Measurements from ENCODE around the gene ADAP1.
"Not testable (repeated sequence)": the region's sequence is repeated elsewhere in the genome, so short reads cannot be mapped to it uniquely, and the experiment has no call there.

ADAP1 gene

DNA sequence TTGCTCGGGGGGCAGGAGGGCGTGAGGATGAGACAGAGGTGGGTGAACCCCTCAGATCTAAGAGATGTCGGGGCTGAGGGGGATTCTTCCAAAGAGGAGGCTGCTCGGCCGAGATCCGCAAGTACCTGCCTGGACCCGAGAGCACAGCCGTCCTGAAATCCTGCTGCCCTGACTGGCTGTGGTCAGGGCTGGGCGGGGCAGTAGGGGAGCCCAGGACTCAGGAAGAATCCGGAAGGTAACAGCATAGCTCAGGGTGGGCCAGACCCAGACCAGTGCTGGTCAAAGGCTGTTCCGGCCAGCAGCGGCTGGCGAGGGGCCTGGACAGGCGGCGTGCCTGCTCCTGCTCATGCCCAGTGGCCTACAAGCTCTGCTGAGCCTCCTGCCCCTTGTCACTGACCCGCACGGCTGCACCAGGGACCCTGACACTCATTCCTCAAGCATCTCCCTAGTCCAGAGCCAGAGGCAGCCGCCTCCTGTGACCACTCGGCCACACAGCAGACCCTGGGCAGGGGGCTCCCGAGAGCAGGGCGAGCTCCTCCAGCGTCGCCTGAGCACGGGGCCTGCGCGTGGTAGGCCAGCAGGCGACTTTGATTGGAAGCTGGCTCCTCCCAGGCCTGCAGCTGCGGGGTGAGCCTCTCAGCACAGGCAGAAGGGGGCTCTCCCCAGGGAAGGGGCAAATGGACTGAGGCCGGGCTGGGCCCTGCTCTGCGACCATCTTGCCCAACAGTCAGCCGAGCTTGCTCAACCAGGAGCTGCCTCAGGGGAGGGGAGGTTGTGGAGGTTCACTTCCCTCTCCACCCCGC lies 3.1 kb upstream of the ADAP1 start:
- no peak for DNase-seq

DNA sequence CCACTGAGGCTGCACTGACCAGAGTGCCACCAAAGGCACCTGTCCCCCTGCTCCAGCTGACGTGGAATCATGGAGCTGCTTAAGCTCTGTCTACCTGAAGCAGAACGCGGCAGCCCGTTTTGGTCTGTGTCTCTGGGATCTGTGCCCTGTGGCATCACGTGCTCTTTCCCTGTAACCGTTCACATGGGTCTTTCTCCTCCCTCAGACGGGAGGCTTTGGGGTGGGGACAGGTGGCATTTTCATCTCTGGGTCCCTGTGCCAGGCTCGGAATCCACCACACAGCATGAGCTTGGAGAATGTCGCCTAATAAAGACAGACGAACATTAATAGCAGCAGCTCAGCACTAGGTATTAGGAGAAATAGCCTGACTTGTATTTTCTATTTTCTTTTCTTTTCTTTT lies 1.6 kb upstream of the ADAP1 start:
- DNase-seq: no peak

DNA sequence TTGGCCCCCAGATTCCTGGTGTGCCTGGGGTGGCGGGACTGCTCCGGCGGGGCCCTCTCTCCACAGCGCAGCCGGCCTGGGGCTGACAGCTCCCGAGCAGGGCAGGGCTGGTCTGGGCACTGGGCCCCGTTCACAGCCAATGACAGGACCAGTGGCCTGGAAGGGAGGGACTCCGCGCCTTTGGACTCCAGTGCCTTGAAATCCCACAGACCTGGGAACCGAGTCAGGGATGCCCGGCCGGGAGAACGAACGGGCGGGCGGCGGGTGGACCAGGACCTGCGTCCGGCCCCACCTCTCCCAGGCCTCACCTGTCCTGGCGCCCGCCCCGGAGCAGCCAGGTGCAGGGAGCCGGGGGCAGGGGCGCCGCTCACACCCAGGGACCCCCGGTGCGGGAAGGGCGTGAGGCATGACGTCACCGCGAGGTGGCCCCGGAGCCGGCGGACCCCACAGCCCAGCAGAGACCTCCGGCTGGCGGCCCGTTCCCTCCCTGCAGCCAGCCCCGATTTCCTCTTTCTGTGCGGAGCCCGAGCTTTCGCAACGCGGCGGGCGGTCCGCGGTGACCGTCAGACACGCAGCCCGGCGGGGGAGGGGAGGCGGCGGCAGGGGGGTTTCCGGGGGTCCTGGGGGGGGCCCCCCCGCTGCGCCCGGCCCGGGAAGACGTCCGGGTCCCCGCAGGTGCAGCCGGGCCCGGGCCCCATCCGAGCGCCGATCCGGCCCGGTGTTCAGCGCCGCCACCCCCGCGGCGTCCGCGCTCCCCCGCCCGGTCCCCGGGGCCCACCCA lies 743 bp downstream of the ADAP1 start:
- DNase-seq: no peak

DNA sequence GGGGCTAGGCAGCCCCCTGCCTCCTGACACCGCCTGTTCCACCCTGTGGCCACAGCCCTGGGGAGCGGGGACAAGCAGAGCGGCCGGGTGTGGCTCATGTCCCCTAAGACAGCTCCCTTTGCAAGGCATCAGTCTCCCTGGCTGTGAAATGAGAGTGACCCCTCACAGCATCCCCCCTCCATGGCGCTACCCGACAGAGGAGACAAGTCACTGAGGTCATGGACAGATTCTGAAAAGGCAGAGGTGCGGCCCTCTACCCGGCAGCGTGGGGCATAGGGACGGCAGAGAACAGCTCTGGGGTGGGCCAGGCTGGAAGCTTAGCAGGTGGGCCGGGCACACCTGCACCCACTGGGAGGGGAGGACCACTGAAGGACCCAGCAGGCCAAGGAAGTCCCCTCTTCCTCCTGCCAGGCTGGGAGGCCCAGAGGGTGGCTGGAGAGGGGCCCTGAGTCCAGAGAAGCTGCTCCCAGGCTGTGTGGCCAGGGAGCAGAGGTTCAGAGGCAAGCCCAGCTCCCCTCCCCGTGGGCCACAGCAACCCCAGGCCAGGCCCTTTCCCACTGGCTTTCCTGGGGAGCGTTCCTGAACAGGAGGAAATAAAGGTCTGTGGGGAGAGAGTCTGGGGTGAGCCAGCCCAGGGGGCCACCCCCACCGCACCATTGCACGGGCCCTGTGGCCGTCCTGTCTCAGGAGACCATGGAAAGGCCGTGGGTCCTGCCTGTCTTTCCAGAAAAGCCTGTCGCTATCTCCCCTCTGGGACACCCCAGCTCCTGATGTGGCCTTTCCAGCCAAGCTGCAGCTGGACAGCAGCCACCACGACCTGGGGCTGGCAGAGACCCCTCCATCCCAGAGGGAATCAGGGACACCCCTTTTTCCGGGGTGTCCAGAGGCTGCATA lies 1.7 kb downstream of the ADAP1 start:
- DNase-seq: no peak

DNA sequence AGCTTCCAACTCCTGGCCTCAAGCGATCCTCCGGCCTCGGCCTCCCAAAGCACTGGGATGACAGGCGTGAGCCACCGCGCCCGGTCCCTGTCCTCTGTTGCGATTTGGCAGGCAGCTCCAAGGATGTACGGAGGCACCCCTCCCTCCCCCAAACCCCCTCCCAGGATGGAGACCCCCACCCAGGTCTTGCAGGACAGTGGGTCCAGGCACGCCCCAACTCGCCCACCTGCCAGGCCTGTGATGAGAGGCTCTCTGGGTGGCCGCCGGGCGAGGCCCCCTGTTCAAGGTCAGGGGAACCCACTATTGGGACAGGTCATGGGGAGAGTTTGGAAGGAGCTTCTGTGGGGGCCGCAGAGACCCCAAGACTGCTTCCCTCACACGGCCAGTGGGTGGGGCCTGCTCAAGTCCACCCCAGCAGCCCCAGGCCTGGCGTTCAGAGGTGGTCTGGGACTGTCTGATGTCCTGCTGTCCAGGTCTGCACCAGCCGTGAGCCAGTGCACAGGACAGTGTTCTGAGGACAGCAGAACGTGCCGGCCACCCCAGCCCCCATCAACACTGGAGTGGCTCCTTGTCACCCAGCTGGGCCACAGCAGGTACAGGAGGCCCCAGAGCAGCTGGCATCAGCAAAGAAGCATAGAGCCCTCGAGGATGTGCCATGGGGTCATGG lies 2.5 kb downstream of the ADAP1 start:
- no peak for DNase-seq

DNA sequence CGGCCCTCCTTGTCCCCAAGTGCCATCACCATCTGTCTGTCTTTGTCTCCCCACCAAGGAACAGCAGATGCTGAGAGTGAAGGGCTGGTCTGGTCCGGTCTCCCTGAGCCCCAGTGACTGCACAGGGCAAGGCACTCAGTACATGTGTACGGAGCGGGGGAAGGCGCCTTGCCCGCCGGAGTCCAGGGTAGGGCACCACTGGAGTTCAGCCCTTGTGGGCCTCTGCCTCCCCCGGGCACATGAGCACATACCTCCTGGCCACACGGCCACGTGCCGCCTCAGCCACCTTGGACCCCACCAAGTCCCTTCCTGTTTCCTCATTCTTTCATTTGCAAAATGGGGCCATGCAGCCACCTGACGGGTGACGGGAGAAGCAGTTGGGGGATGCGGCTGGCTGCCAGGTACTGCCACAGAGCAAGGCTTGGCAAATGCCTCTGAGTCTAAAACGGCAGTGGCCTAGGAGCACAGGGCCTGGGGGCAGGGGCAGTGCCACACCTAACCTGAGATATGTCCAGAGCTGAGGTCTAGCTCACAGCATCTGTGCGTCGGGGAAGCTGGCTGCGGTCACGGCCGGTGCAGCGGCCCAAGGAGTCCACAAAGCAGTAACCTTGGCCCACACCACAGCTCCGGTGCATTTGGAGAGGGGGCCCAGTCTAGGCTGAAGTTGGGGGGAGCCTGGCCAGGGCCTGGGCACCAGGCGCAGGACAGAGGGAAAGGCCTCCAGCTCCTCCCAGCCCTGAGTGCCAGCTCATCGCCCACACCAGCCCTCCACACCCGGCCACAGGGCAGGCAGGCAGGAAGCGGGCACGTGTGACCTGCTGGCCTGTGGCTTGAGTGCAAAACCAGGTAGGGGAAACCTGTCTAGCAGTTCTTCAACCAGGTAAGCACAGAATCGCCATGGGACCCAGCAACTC lies 5.2 kb downstream of the ADAP1 start:
- DNase-seq: no peak

DNA sequence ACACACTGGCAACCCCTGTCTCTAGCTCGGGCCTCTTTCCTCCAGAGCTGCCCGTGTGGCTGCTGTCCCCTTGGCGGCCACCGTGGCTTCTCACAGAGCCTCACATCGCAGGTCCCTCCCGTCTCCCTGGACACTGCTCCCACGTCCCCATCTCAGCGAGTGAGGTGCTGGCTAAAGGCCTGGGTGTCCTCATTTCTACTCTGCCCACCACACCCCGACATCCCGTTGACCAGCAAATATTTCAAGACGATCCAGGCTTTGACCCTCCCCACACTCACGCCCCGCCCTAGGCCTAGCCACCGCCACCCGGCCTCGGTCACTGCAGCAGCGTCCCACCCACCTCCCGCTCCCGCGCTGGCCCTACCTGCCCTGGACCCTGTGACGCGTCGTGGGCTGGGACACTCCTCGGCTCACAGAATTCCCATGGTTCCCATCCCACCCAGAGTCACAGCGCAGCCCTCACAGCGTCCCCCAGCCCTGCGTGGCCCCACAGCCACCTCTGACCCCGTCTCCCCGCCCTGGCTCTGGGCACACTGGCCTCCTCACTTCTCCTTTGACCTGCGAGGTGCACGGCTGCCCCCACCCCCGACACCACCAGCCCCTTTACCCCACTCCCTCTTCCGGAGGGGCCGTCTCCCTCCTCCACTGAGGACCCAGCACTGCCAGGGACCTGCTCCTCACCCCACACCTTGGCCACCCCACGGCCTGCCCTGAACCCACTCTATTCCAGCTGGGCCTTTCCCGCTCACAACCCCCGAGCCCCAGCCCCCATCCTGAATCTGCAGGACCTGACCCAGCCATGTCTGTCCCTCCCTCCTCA lies 6.9 kb downstream of the ADAP1 start:
- DNase-seq: no peak

DNA sequence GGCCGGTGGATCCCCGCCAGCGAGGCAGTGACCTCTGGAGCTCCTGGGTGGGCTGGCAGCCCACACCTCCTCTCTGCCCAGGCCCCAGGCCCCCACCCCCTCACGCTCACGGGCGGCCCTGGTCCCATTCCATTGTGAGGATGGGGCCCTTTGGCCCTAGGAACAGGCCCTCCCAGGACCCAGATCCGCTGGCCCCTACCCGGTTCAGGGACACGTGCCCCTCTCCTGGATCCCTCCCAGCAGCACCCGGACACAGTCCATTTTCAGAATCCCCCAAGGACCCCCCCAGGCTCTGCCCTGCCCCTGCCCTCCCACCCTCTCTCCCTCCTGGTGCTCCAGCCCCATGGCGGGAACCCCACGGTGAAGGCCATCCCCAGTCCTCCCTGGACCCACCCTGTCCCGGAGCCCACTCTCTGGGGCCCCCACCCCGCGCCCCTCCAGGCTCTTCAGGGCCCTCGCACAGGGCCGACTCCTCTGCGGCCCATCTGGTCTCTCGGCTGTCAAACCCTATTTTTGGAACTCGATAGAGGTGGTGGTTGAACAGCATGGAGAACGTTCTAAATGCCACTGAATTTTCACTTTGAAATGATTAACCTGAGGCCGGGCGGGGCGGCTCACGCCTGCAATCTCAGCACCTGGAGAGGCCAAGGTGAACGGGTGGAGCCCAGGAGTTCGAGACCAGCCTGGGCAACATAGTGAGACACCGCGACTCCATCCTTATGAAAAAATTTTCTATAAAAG lies 8.1 kb downstream of the ADAP1 start:
- no peak for DNase-seq

DNA sequence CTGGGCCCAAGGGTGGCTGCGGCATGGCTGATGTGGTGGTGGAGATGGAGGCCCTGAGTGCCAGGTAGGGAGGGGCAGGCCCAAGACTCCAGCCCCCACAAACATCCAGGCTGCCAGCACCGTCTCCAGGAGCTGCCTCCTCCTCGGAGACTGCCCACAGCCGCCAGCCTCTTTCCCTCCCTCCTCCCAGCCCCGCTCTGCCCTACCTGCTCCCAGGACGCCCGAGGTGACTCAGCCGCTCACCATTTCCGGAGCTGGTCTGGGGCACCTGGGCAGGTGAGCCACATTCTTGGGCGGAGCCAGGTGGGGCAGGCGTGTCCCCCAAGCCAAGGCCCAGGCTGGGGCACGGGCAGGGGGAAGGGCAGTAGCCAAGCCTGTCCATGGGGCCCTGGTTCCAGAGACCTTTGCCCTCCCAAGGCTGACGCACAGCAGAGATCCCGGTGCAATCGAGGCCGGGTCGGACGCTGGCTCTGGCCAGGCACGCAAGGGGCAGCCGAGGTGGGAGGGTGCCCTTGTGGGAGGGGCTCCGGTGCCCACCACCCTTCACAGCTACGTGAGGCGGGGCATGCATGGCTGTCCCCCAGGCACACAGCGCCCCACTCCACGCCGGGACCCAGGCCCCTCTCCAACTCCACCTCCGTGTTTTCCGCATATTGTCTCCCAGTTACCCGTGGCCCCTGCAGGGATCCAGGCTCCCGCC lies 8.8 kb downstream of the ADAP1 start:
- no peak for DNase-seq

DNA sequence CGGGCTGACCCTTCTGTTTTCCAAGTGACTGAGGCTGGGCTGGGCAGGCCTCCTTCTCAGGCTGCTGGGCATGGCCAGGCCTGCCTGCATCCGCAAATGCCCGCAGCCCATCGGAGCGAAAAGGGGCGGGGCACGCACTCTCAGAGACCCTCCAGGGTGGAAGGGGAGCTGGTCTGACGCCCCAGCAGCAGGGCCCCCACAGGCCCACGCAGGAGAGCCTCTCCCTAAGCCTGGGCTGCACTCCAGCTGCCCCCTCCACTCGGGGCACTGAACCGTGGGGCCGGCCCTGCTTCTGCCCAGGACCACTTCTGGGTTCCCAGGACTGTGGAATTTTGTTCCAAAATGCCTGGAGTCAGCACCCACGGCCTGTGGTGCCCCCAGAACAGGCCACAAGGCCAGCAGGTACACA lies 9.3 kb downstream of the ADAP1 start:
- DNase-seq: no peak

DNA sequence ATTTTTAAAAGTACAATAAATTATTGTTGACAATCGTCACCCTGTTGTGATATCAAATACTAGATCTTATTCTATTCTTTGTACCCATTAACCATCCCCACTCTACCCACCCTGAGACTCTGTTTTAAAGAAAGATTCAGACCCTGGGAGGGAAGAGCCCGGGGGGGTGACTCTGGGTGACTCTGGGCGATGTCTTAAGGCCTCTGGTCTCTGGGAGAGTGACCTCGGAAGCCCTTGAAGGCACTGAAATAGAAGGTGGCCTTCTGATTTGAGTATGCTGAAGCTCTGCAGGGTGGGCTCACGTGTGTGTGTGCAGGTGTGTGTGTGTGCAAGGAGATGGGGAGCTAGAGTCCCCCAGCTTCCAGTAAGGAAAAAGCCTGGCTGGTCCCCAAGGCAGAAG lies 9.7 kb downstream of the ADAP1 start:
- no peak for DNase-seq

DNA sequence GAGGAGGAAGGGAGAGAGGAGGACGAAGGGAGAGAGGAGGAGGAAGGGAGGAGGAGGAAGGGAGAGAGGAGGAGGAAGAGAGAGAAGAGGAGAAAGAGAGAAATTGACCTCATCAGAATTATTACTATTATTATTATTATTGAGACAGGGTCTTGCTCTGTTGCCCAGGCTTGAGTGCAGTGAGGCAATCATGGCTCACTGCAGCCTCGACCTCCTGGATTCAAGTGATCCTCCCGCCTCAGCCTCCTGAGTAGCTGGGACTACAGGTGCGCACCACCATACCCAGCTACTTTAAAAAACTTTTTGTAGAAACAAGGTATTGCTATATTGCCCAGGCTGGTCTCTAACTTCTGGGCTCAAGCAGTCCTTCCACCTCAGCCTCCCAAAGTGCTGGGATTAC lies 10.7 kb downstream of the ADAP1 start:
- DNase-seq: not testable (repeated sequence)

DNA sequence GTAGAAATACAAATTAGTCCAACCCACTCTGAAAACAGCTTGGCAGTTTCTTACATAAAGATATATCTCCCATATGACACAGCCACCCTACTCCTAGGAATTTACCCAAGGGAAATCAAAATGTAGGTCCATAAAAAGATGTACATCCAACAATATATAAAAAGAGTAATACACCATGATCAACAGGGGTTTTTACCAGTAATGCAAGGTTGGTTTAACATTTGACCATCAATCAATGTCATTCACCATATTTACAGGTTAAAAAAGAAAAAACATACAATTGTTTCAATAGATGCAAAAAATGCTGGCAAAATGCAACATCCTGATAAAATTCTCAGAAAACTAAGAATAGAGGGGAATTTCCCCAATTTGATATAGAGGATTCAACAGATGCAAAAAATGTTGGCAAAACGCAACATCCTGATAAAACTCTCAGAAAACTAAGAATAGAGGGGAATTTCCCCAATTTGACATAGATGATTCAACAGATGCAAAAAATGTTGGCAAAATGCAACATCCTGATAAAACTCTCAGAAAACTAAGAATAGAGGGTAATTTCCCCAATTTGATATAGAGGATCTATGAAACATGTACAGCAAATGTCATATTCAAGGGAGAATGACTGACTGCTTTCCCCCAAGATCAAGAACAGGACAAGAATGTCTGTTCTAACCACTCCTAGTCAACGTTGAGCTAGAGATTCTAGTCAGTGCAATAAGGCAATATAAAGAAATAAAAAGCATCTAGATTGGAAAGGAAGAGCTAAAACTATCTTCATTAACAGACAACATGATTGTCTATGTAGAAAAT lies 13.7 kb downstream of the ADAP1 start:
- DNase-seq: no peak

DNA sequence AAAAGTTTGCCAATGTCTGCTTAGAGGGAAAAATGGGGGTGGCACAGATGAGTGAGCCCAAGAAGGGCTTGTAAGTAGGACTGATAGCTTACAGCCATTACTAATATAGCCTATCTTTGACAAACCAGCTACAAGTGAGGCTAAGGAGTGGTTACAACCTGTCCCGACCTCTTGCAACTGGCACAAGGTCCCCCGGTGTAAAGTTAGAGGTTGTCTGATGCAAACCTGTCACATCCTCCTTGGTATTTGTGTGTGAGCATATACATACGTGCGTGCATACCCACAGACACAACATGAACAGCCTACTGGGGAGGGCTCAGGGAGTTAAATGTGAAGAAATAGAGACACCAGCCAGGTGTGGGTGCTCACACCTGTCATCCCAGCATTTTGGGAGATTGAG lies 14.6 kb downstream of the ADAP1 start:
- DNase-seq: no peak

DNA sequence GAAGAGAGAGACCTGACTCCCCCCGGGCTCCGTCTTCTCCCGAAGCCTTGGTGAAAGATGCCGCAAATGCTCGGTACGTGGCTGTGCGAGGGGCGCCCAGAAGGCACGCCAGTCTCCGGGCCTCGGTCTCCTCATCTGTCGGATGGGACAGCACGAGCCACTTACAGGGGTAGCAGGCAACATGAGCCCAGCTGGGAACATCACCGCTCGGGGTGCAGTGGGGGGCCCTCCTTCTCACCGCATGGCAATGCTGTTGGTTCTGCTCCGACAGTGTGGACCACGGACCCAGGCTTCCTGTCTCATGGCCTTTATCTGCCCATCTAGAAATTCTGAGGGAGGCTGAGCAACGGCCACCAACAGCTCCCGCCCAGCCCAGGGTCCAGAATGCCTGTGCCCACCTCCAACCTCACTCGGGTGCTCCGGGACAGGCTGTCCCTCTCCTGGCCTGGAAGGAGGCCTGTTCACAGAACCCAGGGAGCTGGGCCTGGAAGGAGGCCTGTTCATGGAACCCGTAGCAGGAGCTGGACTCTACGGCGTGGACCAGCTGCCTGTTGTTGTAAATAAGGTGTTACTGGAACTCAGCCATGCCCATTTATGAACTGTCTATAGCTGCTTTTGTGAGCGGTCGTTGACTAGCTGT lies 15.8 kb downstream of the ADAP1 start:
- no peak for DNase-seq

DNA sequence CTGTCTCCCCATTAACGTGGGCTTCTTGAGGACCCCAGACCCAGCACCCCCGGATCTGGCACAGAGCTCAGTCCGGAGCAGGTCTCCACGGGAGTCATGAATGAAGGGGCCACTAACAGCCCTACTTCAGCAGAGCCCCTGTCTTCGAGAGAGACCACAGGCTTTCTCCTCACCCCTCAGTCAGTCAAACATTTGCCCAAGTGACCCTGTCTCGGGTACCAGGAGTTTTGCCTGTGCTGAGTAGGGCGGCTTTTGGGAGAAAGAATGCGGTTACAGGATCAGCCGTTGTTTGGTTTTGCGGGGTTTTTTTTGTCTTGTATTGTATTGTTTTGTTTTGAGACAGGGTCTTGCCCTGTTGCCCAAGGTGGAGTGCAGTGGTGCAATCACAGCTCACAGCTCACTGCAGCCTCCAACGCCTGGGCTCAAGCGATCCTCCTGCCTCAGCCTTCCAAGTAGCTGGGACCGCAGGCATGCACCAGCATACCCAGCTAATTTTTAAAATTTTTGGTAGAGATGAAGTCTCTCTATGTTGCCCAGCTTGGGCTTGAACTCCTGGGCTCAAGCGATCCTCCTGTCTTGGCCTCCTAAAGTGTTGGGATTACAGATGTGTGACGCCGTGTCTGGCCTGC lies 16.5 kb downstream of the ADAP1 start:
- no peak for DNase-seq

DNA sequence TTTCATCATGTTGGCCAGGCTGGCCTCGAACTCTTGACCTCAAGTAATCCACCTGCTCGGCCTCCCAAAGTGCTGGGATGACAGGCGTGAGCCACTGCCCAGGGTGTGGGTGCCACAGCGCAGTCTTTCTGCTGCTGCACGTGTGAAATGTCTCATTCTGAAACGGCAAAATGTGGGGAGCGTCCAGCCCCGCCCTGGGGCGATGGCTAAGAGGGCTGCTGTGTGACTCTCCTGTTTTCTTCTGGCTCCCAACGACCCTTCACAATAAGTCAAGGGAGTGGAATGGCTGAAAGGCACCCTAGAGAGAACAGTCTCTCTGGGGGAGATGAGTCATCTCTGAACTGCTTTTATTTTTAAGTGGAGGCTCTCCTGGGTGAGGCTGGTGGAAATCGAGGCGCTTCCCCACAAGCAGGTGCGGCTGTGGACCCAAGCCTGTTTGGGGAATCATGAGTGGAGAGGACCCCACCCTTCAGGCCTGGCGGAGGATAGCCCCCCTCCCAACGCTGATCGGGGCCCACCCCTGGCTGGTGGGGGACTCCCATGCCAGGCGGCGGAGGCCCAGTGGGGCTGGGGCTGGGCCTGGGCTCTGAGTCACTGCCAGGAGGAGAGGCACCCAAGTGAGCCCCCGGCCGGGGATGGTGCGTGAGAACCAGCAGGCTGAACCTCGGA lies 18.0 kb downstream of the ADAP1 start:
- DNase-seq: no peak
